ENCODE measurements around the gene WIZ. TPM values are rescaled to one million over a fixed set of nuclear protein-coding genes. Genes with fewer than 3 reads are reported as not detected.

WIZ gene
- total and polyA plus RNA-seq, 9 of the 15 experiments (the other 6 are each of a cell fraction or from before 2014, with no cell fraction given), result 0.06 to 37.5 (median 4.8) TPM

GRCh38 chr19:15433519-15434069, 16.2 kb downstream of the WIZ start:
- BruUV-seq (replicated peaks), result no TSS peak
- H3K4me2 ChIP-seq (ENCODE audit: insufficient read depth, low read length), result peak overlapping the region; percentile 86
- FAIRE-seq (no peak), ATAC-seq (no peak), DNase-seq (ENCODE audit: extremely low read depth in 1 of 4, low spot score in 3 of 4) (no peak)
- peaks cover 0 to 9% of the 10 kb centered on the region in 2 experiments; a peak in 2 of 5 replicates for H3K27me3 ChIP-seq (ENCODE audit: control insufficient read depth in 2 of 2, insufficient read depth in 2 of 2, low read length in 2 of 2)
- peaks cover 41% of the 10 kb centered on the region for H3K79me2 ChIP-seq (ENCODE audit: control insufficient read depth, insufficient read depth, low read length)
- peaks cover 14 to 52% of the 10 kb centered on the region in 2 experiments for H3K4me1 ChIP-seq (replicated peaks in 1 of 2; ENCODE audit: control insufficient read depth in 2 of 2, insufficient read depth in 2 of 2, low read length in 2 of 2)
- peak overlapping the region; percentile 93 for H2AFZ ChIP-seq (ENCODE audit: low read depth, low read length)
- ChIA-PET CTCF (ENCODE audit: low intra/inter-chr PET ratio) (no interaction called here), POLR2A (interaction anchor here (1.2 to 1.5 kb wide), 4 partner anchors 14 to 35 kb away, joined by 5 to 19 read pairs (median 7); partner anchors contain the start of gene AKAP8L)
- H3K9me1 ChIP-seq (ENCODE audit: control insufficient read depth, insufficient read depth, low read length), result peaks cover 5% of the 10 kb centered on the region
- H3K36me3 ChIP-seq (ENCODE audit: control insufficient read depth, insufficient read depth, low read length), result peaks cover 25% of the 10 kb centered on the region; the same call in 2 of the 3 replicates
- no peaks in the 10 kb centered on the region for H4K20me1 ChIP-seq (replicated peaks; ENCODE audit: control insufficient read depth, insufficient read depth, low read length)
- in situ Hi-C loops (cut with MboI) (no loop called here), intact Hi-C loops (cut with micrococcal nuclease) (loop anchor here (2.0 kb wide), 1 partner anchor 15 kb away; the partner anchor contains the start of gene AKAP8L)
- H3K9ac ChIP-seq (ENCODE audit: insufficient read depth in 1 of 2, low read depth in 2 of 2, low read length in 2 of 2), result peak overlapping the region in 1 of 2 experiments; percentile 90; a peak in 2 of 4 replicates
- H3K9me3 ChIP-seq (replicated peaks; ENCODE audit: control insufficient read depth, insufficient read depth, low read depth, low read length), result no peaks in the 10 kb centered on the region
- 77% methylated on average over 8 of the region's 8 CpGs for WGBS (ENCODE audit: insufficient coverage, low coverage, missing lambda C conversion rate)
- H3K4me3 ChIP-seq, result peak overlapping the region; percentile 75
- no peak overlapping the region for H3K27ac ChIP-seq (ENCODE audit: extremely low read depth, low read depth, low read length)
- TF ChIP-seq SMAD4 (CRISPR knock-in tag; conservative IDR thresholded peaks at IDR 0.05), result no peak
- TF ChIP-seq GATAD2B (IDR thresholded peaks at IDR 0.05; ENCODE audit: borderline replicate concordance), result no peak
- TF ChIP-seq FOXK2 (conservative IDR thresholded peaks at IDR 0.05 in 1 of 2, IDR thresholded peaks at IDR 0.05 in 1 of 2; ENCODE audit: low read depth in 2 of 2), result no peak
- TF ChIP-seq TRIM25 (IDR thresholded peaks at IDR 0.05; ENCODE audit: borderline replicate concordance), result no peak
- TF ChIP-seq ZNF384 (IDR thresholded peaks at IDR 0.05; ENCODE audit: low read depth, low read length), result no peak
- TF ChIP-seq CTCFL (IDR thresholded peaks at IDR 0.05; ENCODE audit: borderline replicate concordance, insufficient read depth, low read depth, low read length, poor library complexity, severe bottlenecking), result no peak
- no peak for TF ChIP-seq E2F6 (IDR thresholded peaks at IDR 0.05; ENCODE audit: borderline replicate concordance in 1 of 2, extremely low read depth in 1 of 2, insufficient read depth in 1 of 2, insufficient read length in 1 of 2, low read depth in 1 of 2, low read length in 1 of 2, poor library complexity in 1 of 2, severe bottlenecking in 1 of 2)
- no peak for TF ChIP-seq ZNF124 (CRISPR knock-in tag; IDR thresholded peaks at IDR 0.05)
- no peak for TF ChIP-seq EP400 (IDR thresholded peaks at IDR 0.05)
- TF ChIP-seq TOE1 (IDR thresholded peaks at IDR 0.05; ENCODE audit: borderline replicate concordance), result no peak
- no peak for TF ChIP-seq TOE1 (CRISPR knock-in tag; IDR thresholded peaks at IDR 0.05; ENCODE audit: borderline replicate concordance, low read depth)
- no peak for TF ChIP-seq HBP1 (CRISPR knock-in tag; IDR thresholded peaks at IDR 0.05)
- TF ChIP-seq ZKSCAN8 (CRISPR knock-in tag; IDR thresholded peaks at IDR 0.05), result no peak
- TF ChIP-seq MAFG (tag; conservative IDR thresholded peaks at IDR 0.05), result no peak
- TF ChIP-seq ZNF778 (CRISPR knock-in tag; IDR thresholded peaks at IDR 0.05), result no peak

Data from K562 (cell line).